ENCODE data around the gene RCC2. TPM values are rescaled to one million over a fixed set of nuclear protein-coding genes. Genes with fewer than 3 reads are reported as not detected.

The RCC2 gene
- total RNA-seq, 1 donor from 2014 or later = 196 TPM

- Mint-ChIP-seq H3K36me3 (ENCODE audit: insufficient read depth) (no peaks in the 10 kb centered on the region), H3K27ac (no peak overlapping the region), H3K9me3 (ENCODE audit: low read depth) (no peaks in the 10 kb centered on the region), H3K4me3 (ENCODE audit: low read depth) (no peak overlapping the region), H3K27me3 (peaks cover 8% of the 10 kb centered on the region), H3K4me1 (ENCODE audit: low read depth) (peaks cover 6% of the 10 kb centered on the region)
- no peak for TF ChIP-seq CTCF (IDR thresholded peaks at IDR 0.05; ENCODE audit: unreplicated experiment)
- no peak for DNase-seq (ENCODE audit: low spot score, unreplicated experiment)
Observed at GRCh38 chr1:17466359-17466758, 26.9 kb upstream of the RCC2 start.

GRCh38 chr1:17465228-17465627, 25.8 kb upstream of the RCC2 start:
- DNase-seq (ENCODE audit: low spot score, unreplicated experiment) = no peak
- Mint-ChIP-seq H3K4me1 (ENCODE audit: low read depth) (peaks cover 5% of the 10 kb centered on the region), H3K9me3 (ENCODE audit: low read depth) (no peaks in the 10 kb centered on the region), H3K36me3 (ENCODE audit: insufficient read depth) (no peaks in the 10 kb centered on the region), H3K4me3 (ENCODE audit: low read depth) (no peak overlapping the region), H3K27me3 (peaks cover 5% of the 10 kb centered on the region), H3K27ac (no peak overlapping the region)
- no peak for TF ChIP-seq CTCF (IDR thresholded peaks at IDR 0.05; ENCODE audit: unreplicated experiment)

GRCh38 chr1:17463991-17464390, 24.5 kb upstream of the RCC2 start:
- Mint-ChIP-seq H3K27ac (no peak overlapping the region), H3K9me3 (ENCODE audit: low read depth) (no peaks in the 10 kb centered on the region)

GRCh38 chr1:17462669-17463068, 23.2 kb upstream of the RCC2 start:
- H3K36me3 Mint-ChIP-seq (ENCODE audit: insufficient read depth) = no peaks in the 10 kb centered on the region
- no peak for DNase-seq (ENCODE audit: low spot score, unreplicated experiment)
- no peaks in the 10 kb centered on the region for H3K9me3 Mint-ChIP-seq (ENCODE audit: low read depth)
- H3K27me3 Mint-ChIP-seq = peaks cover 7% of the 10 kb centered on the region
- H3K27ac Mint-ChIP-seq = no peak overlapping the region
- H3K4me1 Mint-ChIP-seq (ENCODE audit: low read depth) = peaks cover 2% of the 10 kb centered on the region
- H3K4me3 Mint-ChIP-seq (ENCODE audit: low read depth) = no peak overlapping the region
- TF ChIP-seq CTCF (IDR thresholded peaks at IDR 0.05; ENCODE audit: unreplicated experiment) = no peak

More at GRCh38 chr1:17463991-17464390, 24.5 kb upstream of the RCC2 start:
- H3K36me3 Mint-ChIP-seq (ENCODE audit: insufficient read depth) = no peaks in the 10 kb centered on the region
- peaks cover 5% of the 10 kb centered on the region for H3K27me3 Mint-ChIP-seq
- no peak for TF ChIP-seq CTCF (IDR thresholded peaks at IDR 0.05; ENCODE audit: unreplicated experiment)
- DNase-seq (ENCODE audit: low spot score, unreplicated experiment) = no peak
- H3K4me3 Mint-ChIP-seq (ENCODE audit: low read depth) = no peak overlapping the region
- peaks cover 2% of the 10 kb centered on the region for H3K4me1 Mint-ChIP-seq (ENCODE audit: low read depth)

GRCh38 chr1:17460219-17460618, 20.7 kb upstream of the RCC2 start:
- Mint-ChIP-seq H3K4me3 (ENCODE audit: low read depth) (no peak overlapping the region), H3K27me3 (peaks cover 5% of the 10 kb centered on the region), H3K4me1 (ENCODE audit: low read depth) (peaks cover 2% of the 10 kb centered on the region)

More at GRCh38 chr1:17460219-17460618, 20.7 kb upstream of the RCC2 start:
- H3K27ac Mint-ChIP-seq = no peak overlapping the region
- H3K36me3 Mint-ChIP-seq (ENCODE audit: insufficient read depth) = no peaks in the 10 kb centered on the region
- no peak for DNase-seq (ENCODE audit: low spot score, unreplicated experiment)
- H3K9me3 Mint-ChIP-seq (ENCODE audit: low read depth) = no peaks in the 10 kb centered on the region
- no peak for TF ChIP-seq CTCF (IDR thresholded peaks at IDR 0.05; ENCODE audit: unreplicated experiment)

All from progenitor cell of endocrine pancreas (in vitro differentiated cells).